Fibroblast of lung (primary cell): ENCODE measurements around the gene CHAF1B.

ENCODE experiments used
- CTCF ChIP-seq, 2 donors: IDR thresholded peaks in 1 of 2; conservative IDR thresholded peaks in 1 of 2; 1 replicate in 1 of 2; 2 replicates in 1 of 2; pipeline ENCODE4 v1.5.1; 2011 to 2012; ENCODE audit warnings: low read length in 2 of 2, control low read depth in 1 of 2, inconsistent platforms in 1 of 2, low read depth in 1 of 2, mild to moderate bottlenecking in 1 of 2
- EZH2 ChIP-seq: IDR thresholded peaks from 2 replicates; pipeline ENCODE4 v1.5.1; 2012; ENCODE audit warnings: low read length, control low read depth, mild to moderate bottlenecking; ENCODE audit errors: missing control alignments

DNA sequence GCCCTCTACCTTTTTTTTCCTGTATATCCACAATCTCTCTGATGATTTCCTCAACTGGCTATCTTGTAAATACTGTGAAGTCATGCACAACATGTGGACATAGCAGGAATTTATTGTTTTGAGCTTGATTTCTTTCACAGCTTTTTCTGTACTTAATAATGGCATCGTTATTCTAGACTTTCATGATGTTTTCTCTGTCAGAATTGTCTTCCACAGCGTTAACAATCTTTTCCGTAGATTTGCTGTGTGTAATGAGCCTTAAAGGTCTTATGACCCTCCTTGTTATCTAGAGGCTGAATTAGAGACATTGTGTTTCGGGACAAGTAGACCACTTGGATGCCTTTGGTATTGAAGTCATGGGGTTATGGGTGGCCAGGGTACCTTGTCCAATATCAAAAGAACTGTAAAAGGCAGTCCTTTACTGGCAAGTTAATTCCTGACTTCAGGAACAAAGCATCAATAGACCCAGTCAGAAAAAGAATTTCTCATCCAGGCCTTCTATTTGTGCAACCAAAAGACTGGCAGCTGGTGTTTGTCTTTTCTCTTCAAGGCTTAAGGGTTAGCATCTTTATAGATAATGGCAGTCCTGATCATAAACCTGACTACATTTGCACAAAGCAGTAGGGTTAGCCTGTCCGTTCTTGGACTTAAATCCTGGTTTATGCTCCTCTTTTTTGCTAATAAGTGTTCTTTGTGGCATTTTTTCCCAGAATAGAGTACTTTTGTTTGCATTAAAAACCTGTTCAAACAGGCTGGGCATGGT, 30.1 kb upstream of the CHAF1B start:
- TF ChIP-seq CTCF (conservative IDR thresholded peaks at IDR 0.05 in 1 of 2, IDR thresholded peaks at IDR 0.05 in 1 of 2; ENCODE audit: low read depth in 1 of 2, low read length in 2 of 2) (no peak), EZH2 (no peak)
